ENCODE data around the gene PSMC5.

The PSMC5 gene

DNA sequence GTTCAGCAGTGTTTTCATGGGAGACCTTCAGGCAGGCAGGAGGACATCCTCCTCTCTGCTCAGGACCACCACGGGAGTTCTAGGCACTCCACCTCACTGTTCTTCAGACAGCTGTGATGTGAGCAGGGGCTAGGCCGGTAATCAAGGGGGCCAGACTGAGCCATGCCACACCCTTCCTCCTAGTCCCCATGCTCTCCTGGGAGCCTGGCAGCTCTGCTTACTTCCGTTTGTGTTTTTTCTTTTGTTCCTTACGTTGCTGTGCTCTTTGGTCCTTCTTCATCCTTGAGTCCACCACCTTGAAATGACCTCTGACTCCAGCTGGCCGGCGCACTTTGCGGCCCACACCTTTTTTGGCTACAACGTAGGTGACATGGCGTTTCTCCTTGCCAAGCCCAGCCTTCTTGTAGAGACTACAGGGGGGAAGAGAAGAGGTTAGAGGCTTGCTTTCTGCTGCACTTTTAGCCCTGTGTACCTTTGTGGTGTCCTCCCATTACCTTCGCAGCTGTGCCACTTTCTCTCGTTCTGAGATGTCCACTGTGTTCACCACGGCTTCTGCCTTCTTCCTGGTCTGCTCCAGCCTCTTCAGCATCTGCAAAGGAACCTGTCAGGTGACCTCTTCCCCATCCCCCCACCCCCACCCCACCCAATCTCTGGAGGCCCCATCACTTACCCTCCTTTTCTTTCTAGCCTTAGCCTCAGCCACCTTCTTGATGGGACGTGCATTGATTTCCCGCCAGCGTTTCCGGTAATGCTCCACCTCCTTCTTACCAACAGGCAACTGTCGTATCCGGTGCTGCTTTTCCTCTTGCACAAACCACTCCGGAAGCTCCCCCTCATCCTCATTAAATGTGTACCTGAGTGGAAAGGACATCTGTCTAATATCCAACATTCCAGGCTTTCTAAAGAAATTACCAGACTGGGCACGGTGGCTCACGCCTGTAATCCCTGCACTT is 7.4 kb upstream of the PSMC5 start:
- no peak for DNase-seq (ENCODE audit: low read depth)

DNA sequence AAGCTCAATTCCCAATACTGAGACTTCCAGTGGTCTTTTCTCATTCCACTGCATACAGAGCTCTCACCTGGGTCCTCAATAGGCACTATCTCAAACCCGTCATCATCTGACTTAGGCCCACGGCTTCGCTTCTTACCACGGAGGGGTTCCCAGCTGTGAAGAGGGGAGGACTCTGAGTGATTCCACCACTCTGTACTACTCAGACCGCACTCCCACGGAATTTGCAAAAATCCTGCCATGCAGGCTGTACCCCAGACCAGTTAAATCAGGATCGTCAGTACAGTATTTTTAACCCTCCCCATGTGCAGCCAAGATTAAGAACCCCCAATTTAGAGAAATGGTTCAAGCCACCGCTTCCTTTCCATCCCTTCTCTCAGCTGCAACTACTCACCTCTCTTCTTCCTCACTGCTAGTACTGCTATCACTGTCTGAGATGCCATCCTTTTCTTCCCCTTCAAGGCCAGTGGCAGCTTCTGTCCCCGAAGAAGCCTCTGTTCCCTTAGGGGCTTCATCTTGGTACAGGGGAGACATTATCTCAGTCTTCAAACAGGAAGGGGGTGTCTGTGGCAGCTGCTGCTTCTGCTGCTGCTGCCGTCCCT is 6.2 kb upstream of the PSMC5 start:
- no peak overlapping the region for H3K4me3 ChIP-seq (ENCODE audit: low read depth, low read length)
- DNase-seq (ENCODE audit: low read depth) = no peak

More for the DNA sequence above, 7.4 kb upstream of the PSMC5 start:
- no peak overlapping the region for H3K4me3 ChIP-seq (ENCODE audit: low read depth, low read length)

GRCh38 chr17:63821804-63822203 is 5.4 kb upstream of the PSMC5 start:
- no peak for DNase-seq (ENCODE audit: low read depth)
- no peak overlapping the region for H3K4me3 ChIP-seq (ENCODE audit: low read depth, low read length)

DNA sequence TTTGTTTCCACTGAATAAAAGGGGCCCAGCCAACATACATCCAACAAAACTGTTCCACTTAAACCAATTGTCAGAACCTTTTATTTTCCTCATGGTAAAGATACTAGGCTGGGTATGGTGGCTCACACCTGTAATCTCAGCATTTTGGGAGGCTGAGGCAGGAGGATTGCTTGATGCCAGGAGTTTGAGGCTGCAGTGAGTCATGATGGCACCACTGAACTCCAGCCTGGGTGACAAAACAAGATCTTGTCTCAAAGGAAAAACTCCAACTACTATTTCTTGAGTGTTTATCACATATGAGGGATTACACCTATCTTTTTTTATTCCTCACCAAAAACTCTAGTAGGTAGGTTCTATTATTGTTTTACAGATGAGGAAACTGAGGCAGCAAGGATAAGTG is 4.7 kb upstream of the PSMC5 start:
- DNase-seq (ENCODE audit: low read depth) = no peak
- H3K4me3 ChIP-seq (ENCODE audit: low read depth, low read length) = no peak overlapping the region

DNA sequence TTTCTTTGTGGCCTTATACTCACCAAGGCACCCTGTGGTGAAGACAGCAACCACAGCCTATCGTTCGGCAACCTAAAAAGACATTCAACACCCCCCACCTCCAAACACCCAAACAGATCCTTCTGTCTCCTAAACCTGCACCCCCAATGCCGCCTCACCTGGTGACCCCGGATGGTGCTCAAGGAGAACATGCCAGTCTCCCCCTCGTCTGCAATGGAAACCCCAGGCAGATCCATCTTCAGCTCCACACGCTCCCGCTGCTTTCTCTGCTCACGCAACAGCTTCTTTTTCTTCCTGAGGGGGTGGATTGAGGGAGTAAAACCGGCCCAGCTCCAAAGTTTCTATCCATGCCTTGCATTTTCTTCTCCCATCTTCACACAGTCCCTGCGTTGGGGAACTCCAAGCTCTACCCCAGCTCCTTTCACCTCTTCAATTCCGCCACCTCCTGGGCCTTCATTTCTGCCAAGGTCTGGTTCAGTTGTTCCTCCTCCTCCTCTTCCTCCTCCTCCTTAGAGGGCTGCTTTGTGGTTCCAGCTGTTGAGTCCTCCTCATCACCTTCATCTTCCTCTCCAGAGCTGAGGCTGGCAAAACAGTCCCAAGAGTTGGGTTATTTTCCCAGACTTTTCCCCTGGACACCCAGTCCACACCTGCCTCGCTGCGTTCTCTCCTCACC is 3.4 kb upstream of the PSMC5 start:
- no peak for DNase-seq (ENCODE audit: low read depth)
- no peak overlapping the region for H3K4me3 ChIP-seq (ENCODE audit: low read depth, low read length)

GRCh38 chr17:63824362-63824761 is 2.9 kb upstream of the PSMC5 start:
- no peak overlapping the region for H3K4me3 ChIP-seq (ENCODE audit: low read depth, low read length)
- no peak for DNase-seq (ENCODE audit: low read depth)

GRCh38 chr17:63826468-63827001 is 696 bp upstream of the PSMC5 start:
- no peak for DNase-seq (ENCODE audit: low read depth)

GRCh38 chr17:63827801-63828221 is 580 bp downstream of the PSMC5 start:
- H3K4me3 ChIP-seq (ENCODE audit: low read depth, low read length) = peak overlapping the region; percentile 79
- DNase-seq (ENCODE audit: low read depth) = no peak

More at GRCh38 chr17:63826468-63827001, 696 bp upstream of the PSMC5 start:
- peak overlapping the region; percentile 79 for H3K4me3 ChIP-seq (ENCODE audit: low read depth, low read length)

GRCh38 chr17:63828936-63829335 is 1.7 kb downstream of the PSMC5 start:
- DNase-seq (ENCODE audit: low read depth) = no peak
- H3K4me3 ChIP-seq (ENCODE audit: low read depth, low read length) = no peak overlapping the region

DNA sequence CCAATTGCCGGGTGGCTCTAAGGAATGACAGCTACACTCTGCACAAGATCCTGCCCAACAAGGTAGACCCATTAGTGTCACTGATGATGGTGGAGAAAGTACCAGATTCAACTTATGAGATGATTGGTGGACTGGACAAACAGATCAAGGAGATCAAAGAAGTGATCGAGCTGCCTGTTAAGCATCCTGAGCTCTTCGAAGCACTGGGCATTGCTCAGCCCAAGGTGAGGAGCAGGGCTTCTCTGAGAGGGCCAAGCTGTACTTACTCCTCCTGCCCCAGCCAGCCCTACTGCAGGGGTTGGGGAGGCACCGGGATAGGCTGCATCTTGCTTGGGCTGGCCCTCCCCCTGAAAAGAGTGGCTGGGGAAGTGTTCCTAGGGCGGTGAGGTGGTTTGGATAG is 3.0 kb downstream of the PSMC5 start:
- no peak for DNase-seq (ENCODE audit: low read depth)
- H3K4me3 ChIP-seq (ENCODE audit: low read depth, low read length) = no peak overlapping the region

- DNase-seq (ENCODE audit: low read depth) = no peak
- no peak overlapping the region for H3K4me3 ChIP-seq (ENCODE audit: low read depth, low read length)
Observed at GRCh38 chr17:63830904-63831491, 3.8 kb downstream of the PSMC5 start.

DNA sequence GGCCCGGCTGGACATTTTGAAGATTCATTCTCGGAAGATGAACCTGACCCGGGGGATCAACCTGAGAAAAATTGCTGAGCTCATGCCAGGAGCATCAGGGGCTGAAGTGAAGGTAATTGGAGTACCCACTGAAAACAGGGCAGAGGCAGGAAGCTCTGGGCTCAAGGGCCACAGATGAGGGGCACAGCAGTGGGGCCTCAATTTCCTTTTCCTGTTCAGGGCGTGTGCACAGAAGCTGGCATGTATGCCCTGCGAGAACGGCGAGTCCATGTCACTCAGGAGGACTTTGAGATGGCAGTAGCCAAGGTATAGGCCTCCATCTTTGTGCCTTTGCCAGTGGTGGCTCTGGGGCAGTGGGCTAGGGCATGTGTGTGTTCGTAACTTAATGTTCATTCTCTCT is 4.3 kb downstream of the PSMC5 start:
- no peak overlapping the region for H3K4me3 ChIP-seq (ENCODE audit: low read depth, low read length)
- no peak for DNase-seq (ENCODE audit: low read depth)

- DNase-seq (ENCODE audit: low read depth) = no peak
- H3K4me3 ChIP-seq (ENCODE audit: low read depth, low read length) = no peak overlapping the region
Observed at GRCh38 chr17:63832014-63832413, 4.8 kb downstream of the PSMC5 start.

- H3K4me3 ChIP-seq (ENCODE audit: low read depth, low read length) = no peak overlapping the region
- no peak for DNase-seq (ENCODE audit: low read depth)
Observed at GRCh38 chr17:63832455-63832854, 5.2 kb downstream of the PSMC5 start.

GRCh38 chr17:63833026-63833740 is 6.0 kb downstream of the PSMC5 start:
- DNase-seq (ENCODE audit: low read depth) = no peak
- no peak overlapping the region for H3K4me3 ChIP-seq (ENCODE audit: low read depth, low read length)

- no peak overlapping the region for H3K4me3 ChIP-seq (ENCODE audit: low read depth, low read length)
- no peak for DNase-seq (ENCODE audit: low read depth)
Observed at GRCh38 chr17:63833741-63834373, 6.6 kb downstream of the PSMC5 start.

DNA sequence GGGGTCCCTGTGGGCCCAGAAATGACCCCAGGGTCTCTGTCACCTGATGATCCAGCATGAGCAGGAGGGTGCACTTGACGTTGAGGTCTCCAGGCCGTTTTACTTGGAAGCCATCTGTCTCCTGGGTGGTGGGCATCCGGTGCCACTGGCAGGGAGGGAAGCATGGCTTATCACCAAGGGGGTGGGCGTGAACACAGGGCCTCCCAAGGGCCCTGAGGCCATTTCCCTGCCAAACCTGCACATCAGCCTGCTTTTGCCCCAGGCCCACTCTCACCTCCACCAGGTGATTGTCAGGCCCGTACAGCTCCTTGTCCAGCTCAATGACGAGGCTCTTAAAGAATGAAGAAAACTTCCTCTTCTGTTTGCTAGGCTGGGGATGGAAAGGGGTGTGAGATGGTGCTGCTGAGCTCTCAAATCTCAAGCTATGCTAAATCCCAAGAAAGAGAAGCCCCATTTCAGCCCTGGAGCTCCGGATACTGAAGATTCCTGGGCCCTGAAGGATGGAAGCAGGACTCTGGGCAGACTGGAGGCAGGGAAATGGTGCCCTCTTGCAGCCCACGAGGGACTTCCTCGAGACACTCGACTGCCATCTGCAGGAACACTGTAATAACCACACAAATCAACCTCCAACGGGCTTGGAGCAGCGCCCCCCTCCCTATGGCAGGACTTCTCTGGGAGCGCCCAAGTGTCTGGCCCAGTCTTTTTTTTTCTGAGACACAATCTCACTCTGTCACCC is 7.4 kb downstream of the PSMC5 start:
- peak; percentile 49 for DNase-seq (ENCODE audit: low read depth)

GRCh38 chr17:63835167-63835720 is 8.0 kb downstream of the PSMC5 start:
- H3K4me3 ChIP-seq (ENCODE audit: low read depth, low read length) = no peak overlapping the region
- DNase-seq (ENCODE audit: low read depth) = no peak

More for the DNA sequence above, 7.4 kb downstream of the PSMC5 start:
- H3K4me3 ChIP-seq (ENCODE audit: low read depth, low read length) = no peak overlapping the region
